Spleen (tissue), 11 donors: ENCODE results near the gene CEND1. TPM values are rescaled to one million over a fixed set of nuclear protein-coding genes. Genes with fewer than 3 reads are reported as not detected.

ENCODE experiments used
- DNase-seq: peaks from one replicate; pipeline ENCODE4 v3.0.0-alpha.2; 2020
- H3K27ac ChIP-seq, 8 donors: fragments of 200-600 bp; sonication (generic) in 7 of 8; 1 replicate in 4 of 8; 2 replicates in 4 of 8; pipeline versions ENCODE4 v1.5.0 to v1.8.0; 2016 to 2021; ENCODE audit warnings: inconsistent platforms in 4 of 8, mild to moderate bottlenecking in 4 of 8, moderate library complexity in 1 of 8
- H3K27me3 ChIP-seq, 7 donors: fragments of 200-600 bp; sonication (generic) in 6 of 7; replicated peaks in 1 of 7; 1 replicate in 4 of 7; 2 replicates in 3 of 7; pipeline versions ENCODE4 v1.5.0 to v1.8.0; 2016 to 2021; ENCODE audit warnings: inconsistent platforms in 3 of 7, mild to moderate bottlenecking in 1 of 7
- H3K36me3 ChIP-seq, 6 donors: fragments of 200-600 bp; sonication (generic) in 5 of 6; 1 replicate in 4 of 6; 2 replicates in 2 of 6; pipeline versions ENCODE4 v1.5.0 to v1.8.0; 2016 to 2021; ENCODE audit warnings: inconsistent platforms in 2 of 6
- H3K4me1 ChIP-seq, 6 donors: fragments of 200-600 bp; sonication (generic) in 5 of 6; 1 replicate in 3 of 6; 2 replicates in 3 of 6; pipeline versions ENCODE4 v1.5.0 to v1.8.0; 2016 to 2021; ENCODE audit warnings: inconsistent platforms in 3 of 6
- H3K4me3 ChIP-seq, 8 donors: fragments of 200-600 bp; sonication (generic) in 7 of 8; 1 replicate in 4 of 8; 2 replicates in 4 of 8; pipeline versions ENCODE4 v1.5.0 to v1.8.0; 2016 to 2021; ENCODE audit warnings: inconsistent platforms in 4 of 8, mild to moderate bottlenecking in 4 of 8, moderate library complexity in 2 of 8
- H3K9me3 ChIP-seq, 8 donors: fragments of 200-600 bp; sonication (generic) in 7 of 8; 1 replicate in 4 of 8; 2 replicates in 4 of 8; pipeline versions ENCODE4 v1.5.0 to v1.8.0; 2016 to 2021; ENCODE audit warnings: inconsistent platforms in 4 of 8
- POLR2A ChIP-seq, 3 donors: fragments of 450-650 bp; IDR thresholded peaks; one replicate each; pipeline ENCODE4 v1.5.1; 2017; ENCODE audit warnings: antibody characterized with exemption in 3 of 3, mild to moderate bottlenecking in 1 of 3
- POLR2AphosphoS5 ChIP-seq, 3 donors: sonication (generic); formaldehyde crosslinking; IDR thresholded peaks; one replicate each; pipeline ENCODE4 v1.5.1; 2017; ENCODE audit warnings: antibody characterized with exemption in 3 of 3
- WGBS, 5 donors: extraction: QIAGEN DNeasy Blood & Tissue Kit in 3 of 5; methylation state at CpG; one replicate each; pipeline versions ENCODE4 v1.1.5 to v1.1.7; 2013 to 2018; 5-methylcytosine and 5-hydroxymethylcytosine counted together
- intact Hi-C: fragments of 100-400 bp; cut with DNase I; formaldehyde crosslinking; loops from one replicate; pipeline ENCODE4 v1.15.0; 2023; ENCODE audit warnings: low total_unique reads
- polyA plus RNA-seq, 3 donors: library from polyadenylated mRNA; stranded (reverse); fragments of 200-250 nt; gene quantifications; one replicate each; pipeline ENCODE4 v1.2.1, GENCODE V29; 2013
- total RNA-seq, 7 donors: library from RNA; depleted of rRNA in 3 of 7; stranded (reverse); fragments of >200 nt in 3 of 7; fragmentation: NEBNext Ultra II Directional in 4 of 7; extraction: Animal tissue kit (Norgen Biotek cat#: 25700) in 4 of 7; gene quantifications; one replicate each; pipeline versions ENCODE4 v1.1.0 to v1.2.1, GENCODE V29; 2016 to 2021
- TF ChIP-seq, protein P1 (sequence below), 11 experiments: fragments of 200-600 bp in 7 of 11; fragments of 450-650 bp in 4 of 11; sonication (generic) in 4 of 11; IDR thresholded peaks in 8 of 11; conservative IDR thresholded peaks in 3 of 11; 1 replicate in 7 of 11; 2 replicates in 4 of 11; pipeline versions ENCODE4 v1.4.0 to v1.8.0; 2016 to 2021; ENCODE audit warnings: antibody characterized with exemption in 11 of 11, inconsistent platforms in 4 of 11, mild to moderate bottlenecking in 1 of 11
- donor health status: healthy with polysubstance abuse.
- donor health status: DM: no; HTN: no; CAD: no; lungs with moderate emphysema.
- donor health status: DM: no; HTN: no; CAD: no.
- donor health status: Bipolar disorder and iron deficiency.
- donor health status: healthy.
- donor health status: DM: no; HTN: no; CAD: no.
- donor health status: DM: yes; HTN: yes; CAD: no.

The CEND1 gene
- total and polyA plus RNA-seq, 10 donors, result 0.29 to 0.42 (median 0.42) TPM; not detected in 7

DNA sequence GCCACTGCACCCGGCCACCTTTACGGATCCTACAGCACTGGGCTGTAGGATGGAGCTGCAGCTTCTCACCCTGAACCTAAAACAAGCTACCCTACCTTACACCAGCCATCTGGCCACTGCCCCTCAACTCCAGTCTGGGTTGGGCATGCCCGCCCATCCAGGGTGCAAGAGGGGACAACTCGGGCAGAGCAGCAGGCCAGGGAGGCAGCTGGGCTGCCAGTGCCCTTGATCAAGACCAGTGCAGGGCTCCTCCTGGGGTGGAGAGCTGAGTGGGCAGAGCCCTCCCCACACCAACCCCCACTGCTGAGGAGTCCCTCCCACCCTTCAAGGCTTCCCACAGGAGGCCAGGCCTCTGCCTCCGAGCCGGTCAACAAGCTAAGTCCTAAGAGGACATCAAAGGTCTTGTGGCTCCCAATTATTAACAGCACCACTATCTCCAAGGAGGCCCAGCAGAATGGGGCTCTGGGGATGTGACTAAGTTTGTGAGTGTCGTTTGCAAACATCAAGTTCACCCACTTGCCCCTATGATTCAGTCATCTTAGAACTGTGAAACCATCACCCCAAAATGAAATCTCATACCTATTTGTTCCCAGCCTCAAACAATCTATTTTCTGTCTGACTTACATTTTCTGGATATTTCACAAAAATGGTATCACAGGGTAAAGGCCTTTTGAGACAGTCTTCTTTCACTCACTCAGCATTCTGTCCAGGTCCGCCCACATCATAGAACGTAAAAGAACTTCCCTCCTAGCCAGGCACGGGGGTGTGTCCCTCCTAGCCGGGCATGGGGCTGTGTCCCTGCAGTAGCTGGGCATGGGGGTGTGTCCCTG is 23.6 kb downstream of the CEND1 start:
- H3K36me3 ChIP-seq, result peaks cover 0 to 100% (median 68%) of the 10 kb centered on the region in 6 donors
- no peak overlapping the region for H3K4me3 ChIP-seq
- TF ChIP-seq POLR2A (IDR thresholded peaks at IDR 0.05), result no peak
- peak; percentile 2 to 64 (median 45) for TF ChIP-seq POLR2AphosphoS5 (IDR thresholded peaks at IDR 0.05)
- H3K9me3 ChIP-seq, result no peaks in the 10 kb centered on the region
- WGBS, 5 donors, result 66 to 85% (median 76%) methylated on average over 6 to 11 of the region's 11 CpGs
- intact Hi-C loops, result no loop called here
- H3K27ac ChIP-seq, result no peak overlapping the region
- H3K27me3 ChIP-seq, result no peaks in the 10 kb centered on the region
- DNase-seq, result no peak
- peaks cover 0 to 12% (median 0%) of the 10 kb centered on the region in 6 donors for H3K4me1 ChIP-seq

DNA sequence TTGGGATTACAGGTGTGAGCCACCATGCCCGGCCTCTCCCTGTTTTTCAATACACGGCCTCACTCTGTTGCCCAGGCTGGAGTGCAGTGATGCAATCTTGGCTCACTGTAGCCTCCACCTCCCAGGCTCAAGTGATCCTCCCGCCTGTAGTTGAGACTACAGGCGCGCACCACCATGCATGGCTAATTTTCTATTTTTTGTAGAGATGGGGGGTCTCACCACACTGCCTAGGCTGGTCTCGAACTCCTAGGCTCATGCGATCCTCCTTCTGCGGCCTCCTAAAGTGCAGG is 24.1 kb downstream of the CEND1 start:
- TF ChIP-seq POLR2A (IDR thresholded peaks at IDR 0.05) (no peak), POLR2AphosphoS5 (IDR thresholded peaks at IDR 0.05) (no peak)
- TF ChIP-seq, protein P1, sequence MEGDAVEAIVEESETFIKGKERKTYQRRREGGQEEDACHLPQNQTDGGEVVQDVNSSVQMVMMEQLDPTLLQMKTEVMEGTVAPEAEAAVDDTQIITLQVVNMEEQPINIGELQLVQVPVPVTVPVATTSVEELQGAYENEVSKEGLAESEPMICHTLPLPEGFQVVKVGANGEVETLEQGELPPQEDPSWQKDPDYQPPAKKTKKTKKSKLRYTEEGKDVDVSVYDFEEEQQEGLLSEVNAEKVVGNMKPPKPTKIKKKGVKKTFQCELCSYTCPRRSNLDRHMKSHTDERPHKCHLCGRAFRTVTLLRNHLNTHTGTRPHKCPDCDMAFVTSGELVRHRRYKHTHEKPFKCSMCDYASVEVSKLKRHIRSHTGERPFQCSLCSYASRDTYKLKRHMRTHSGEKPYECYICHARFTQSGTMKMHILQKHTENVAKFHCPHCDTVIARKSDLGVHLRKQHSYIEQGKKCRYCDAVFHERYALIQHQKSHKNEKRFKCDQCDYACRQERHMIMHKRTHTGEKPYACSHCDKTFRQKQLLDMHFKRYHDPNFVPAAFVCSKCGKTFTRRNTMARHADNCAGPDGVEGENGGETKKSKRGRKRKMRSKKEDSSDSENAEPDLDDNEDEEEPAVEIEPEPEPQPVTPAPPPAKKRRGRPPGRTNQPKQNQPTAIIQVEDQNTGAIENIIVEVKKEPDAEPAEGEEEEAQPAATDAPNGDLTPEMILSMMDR (IDR thresholded peaks at IDR 0.05 in 8 of 11, conservative IDR thresholded peaks at IDR 0.05 in 3 of 11), result no peak
- H3K4me3 ChIP-seq, result no peak overlapping the region
- WGBS, 5 donors, result 91 to 98% (median 96%) methylated on average over 8 of the region's 8 CpGs
- H3K9me3 ChIP-seq, result no peaks in the 10 kb centered on the region
- DNase-seq, result no peak
- intact Hi-C loops, result no loop called here
- H3K27ac ChIP-seq, result peak overlapping the region in 1 of 8 donors; percentile 31
- H3K27me3 ChIP-seq, result no peaks in the 10 kb centered on the region
- peaks cover 0 to 12% (median 0%) of the 10 kb centered on the region in 6 donors for H3K4me1 ChIP-seq
- peaks cover 0 to 100% (median 67%) of the 10 kb centered on the region in 6 donors for H3K36me3 ChIP-seq

DNA sequence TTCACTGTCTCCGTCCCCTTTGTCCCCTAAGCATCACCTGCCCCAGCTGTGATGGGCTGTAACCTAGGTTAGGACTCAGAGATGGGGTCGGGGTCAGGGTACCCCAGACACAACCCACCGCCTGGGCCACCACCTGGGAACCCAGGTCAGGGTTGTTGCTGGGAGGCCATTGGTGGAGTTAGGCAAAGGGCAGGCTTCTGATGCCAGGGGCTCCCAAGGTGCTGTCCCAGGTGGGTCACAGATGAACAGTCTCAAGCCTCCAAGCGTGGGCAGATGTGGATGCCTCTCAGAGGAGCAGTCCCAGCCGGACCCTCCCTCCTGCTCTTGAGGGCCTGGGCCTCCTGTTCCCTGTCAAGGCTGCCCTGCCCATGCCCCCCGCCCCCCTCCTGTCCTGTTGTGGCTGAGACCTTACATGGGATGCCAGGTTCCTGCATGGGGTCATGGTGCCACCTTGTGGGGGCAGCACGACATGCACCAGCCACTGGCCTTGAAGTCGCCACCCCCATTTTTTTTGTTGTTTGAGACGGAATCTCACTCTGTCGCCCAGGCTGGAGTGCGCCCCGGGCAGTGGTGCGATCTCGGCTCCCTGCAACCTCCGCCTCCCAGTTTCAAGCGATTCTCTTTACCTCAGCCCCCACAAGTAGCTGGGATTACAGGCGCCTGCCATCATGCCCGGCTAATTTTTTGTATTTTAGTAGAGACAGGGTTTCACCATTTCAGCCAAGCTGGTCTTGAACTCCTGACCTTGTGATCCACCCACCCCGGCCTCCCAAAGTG is 24.7 kb downstream of the CEND1 start:
- H3K9me3 ChIP-seq, result no peaks in the 10 kb centered on the region
- H3K27me3 ChIP-seq, result no peaks in the 10 kb centered on the region
- peaks cover 0 to 100% (median 67%) of the 10 kb centered on the region in 6 donors for H3K36me3 ChIP-seq
- 63 to 78% (median 64%) methylated on average over 18 to 19 of the region's 19 CpGs for WGBS, 5 donors
- TF ChIP-seq, protein P1 (IDR thresholded peaks at IDR 0.05 in 8 of 11, conservative IDR thresholded peaks at IDR 0.05 in 3 of 11), result peak; percentile 60 to 84 (median 73)
- no peak for TF ChIP-seq POLR2A (IDR thresholded peaks at IDR 0.05)
- TF ChIP-seq POLR2AphosphoS5 (IDR thresholded peaks at IDR 0.05), result peak; percentile 55 to 72 (median 60)
- DNase-seq, result peak; percentile 88
- peak overlapping the region in 1 of 8 donors; percentile 31 for H3K27ac ChIP-seq
- H3K4me1 ChIP-seq, result peaks cover 0 to 12% (median 0%) of the 10 kb centered on the region in 6 donors
- H3K4me3 ChIP-seq, result no peak overlapping the region
- intact Hi-C loops, result no loop called here

DNA sequence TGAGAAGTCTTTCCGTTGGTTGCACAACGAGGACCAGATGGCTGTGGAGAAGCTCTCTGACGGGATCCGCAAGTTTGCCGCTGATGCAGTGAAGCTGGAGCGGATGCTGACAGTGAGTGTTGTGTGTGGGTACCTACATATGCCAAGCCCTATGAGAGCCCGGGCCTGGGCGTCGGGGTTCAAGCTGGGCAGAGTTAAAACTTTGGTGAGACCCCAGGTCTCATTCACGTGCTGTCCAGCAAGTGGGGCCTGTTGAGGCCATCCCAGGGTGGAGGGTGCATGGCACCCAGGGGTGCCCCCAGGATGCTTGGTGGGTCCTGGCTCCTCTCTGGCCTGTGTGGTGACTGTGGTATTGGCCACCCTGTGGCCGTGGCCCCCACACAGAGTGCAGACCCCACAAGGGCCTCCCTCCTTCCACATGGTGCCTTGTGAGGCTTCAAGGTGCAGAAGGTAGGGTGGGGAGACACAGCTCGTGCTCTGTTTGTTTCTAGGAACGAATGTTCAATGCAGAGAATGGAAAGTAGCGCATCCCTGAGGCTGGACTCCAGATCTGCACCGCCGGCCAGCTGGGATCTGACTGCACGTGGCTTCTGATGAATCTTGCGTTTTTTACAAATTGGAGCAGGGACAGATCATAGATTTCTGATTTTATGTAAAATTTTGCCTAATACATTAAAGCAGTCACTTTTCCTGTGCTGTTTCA is 25.4 kb downstream of the CEND1 start:
- intact Hi-C loops, result no loop called here
- no peaks in the 10 kb centered on the region for H3K9me3 ChIP-seq
- H3K4me1 ChIP-seq, result peaks cover 0 to 12% (median 0%) of the 10 kb centered on the region in 6 donors
- H3K36me3 ChIP-seq, result peaks cover 3 to 100% (median 70%) of the 10 kb centered on the region in 6 donors
- no peaks in the 10 kb centered on the region for H3K27me3 ChIP-seq
- no peak overlapping the region for H3K27ac ChIP-seq
- WGBS, 5 donors, result 85 to 93% (median 90%) methylated on average over 16 to 18 of the region's 18 CpGs
- H3K4me3 ChIP-seq, result no peak overlapping the region
- no peak for DNase-seq
- TF ChIP-seq, protein P1 (IDR thresholded peaks at IDR 0.05 in 8 of 11, conservative IDR thresholded peaks at IDR 0.05 in 3 of 11), result no peak
